GM23338 (cell line): ENCODE results near the gene ZNF318. TPM values are rescaled to one million over a fixed set of nuclear protein-coding genes. Genes with fewer than 3 reads are reported as not detected.

Experiments
- ATAC-seq: fragments of 200-7000 bp; cut with Tn5 transposase; 3 replicates; pipeline ENCODE4 v1.9.1; 2020
- DNase-seq: peaks from one replicate; pipeline ENCODE4 v3.0.0-alpha.2; 2015; ENCODE audit warnings: low spot score
- H2AFZ ChIP-seq: fragments of 200-600 bp; sonication (generic); 2 replicates; pipeline ENCODE4 v1.8.0; 2016; ENCODE audit warnings: antibody characterized with exemption, mild to moderate bottlenecking, moderate library complexity
- H3F3A ChIP-seq: fragments of 200-600 bp; sonication (generic); replicated peaks from 2 replicates; pipeline ENCODE4 v1.8.0; 2017; ENCODE audit warnings: antibody characterized with exemption, mixed run types, low read depth
- H3K27ac ChIP-seq: fragments of 200-600 bp; sonication (generic); 2 replicates; pipeline ENCODE4 v1.6.1; 2016; ENCODE audit warnings: low read depth
- H3K27me3 ChIP-seq: fragments of 200-600 bp; sonication (generic); 2 replicates; pipeline ENCODE4 v1.8.0; 2016; ENCODE audit warnings: mild to moderate bottlenecking, mixed run types, moderate library complexity; ENCODE audit not compliant: insufficient read depth
- H3K36me3 ChIP-seq: fragments of 200-600 bp; sonication (generic); 2 replicates; pipeline ENCODE4 v1.8.0; 2016; ENCODE audit warnings: mild to moderate bottlenecking; ENCODE audit not compliant: insufficient read depth
- H3K4me1 ChIP-seq: fragments of 200-600 bp; sonication (generic); 2 replicates; pipeline ENCODE4 v1.8.0; 2016; ENCODE audit warnings: mild to moderate bottlenecking, moderate library complexity; ENCODE audit not compliant: insufficient read depth
- H3K4me2 ChIP-seq: fragments of 200-600 bp; sonication (generic); 2 replicates; pipeline ENCODE4 v1.7.1; 2017; ENCODE audit warnings: mixed run types
- H3K4me3 ChIP-seq: fragments of 200-600 bp; sonication (generic); 2 replicates; pipeline ENCODE4 v1.6.1; 2016; ENCODE audit warnings: mixed run types
- H3K79me2 ChIP-seq: fragments of 200-600 bp; sonication (generic); replicated peaks from 2 replicates; pipeline ENCODE4 v1.8.0; 2017; ENCODE audit warnings: mild to moderate bottlenecking; ENCODE audit not compliant: insufficient read depth
- H3K9me2 ChIP-seq: fragments of 200-600 bp; sonication (generic); 2 replicates; pipeline ENCODE4 v1.8.0; 2017; ENCODE audit not compliant: insufficient read depth
- H4K20me1 ChIP-seq: fragments of 200-600 bp; sonication (generic); replicated peaks from 2 replicates; pipeline ENCODE4 v1.8.0; 2017; ENCODE audit warnings: mild to moderate bottlenecking; ENCODE audit not compliant: insufficient read depth
- H3K27ac Mint-ChIP-seq: 2 replicates; pipeline ENCODE4 v1.8.0; 2020; ENCODE audit warnings: inconsistent platforms, mild to moderate bottlenecking, moderate library complexity, mixed read lengths
- H3K27me3 Mint-ChIP-seq: 3 replicates; pipeline ENCODE4 v1.8.0; 2022; ENCODE audit warnings: low read depth, mild to moderate bottlenecking, moderate library complexity, mixed read lengths, inconsistent platforms; ENCODE audit not compliant: insufficient read depth, poor library complexity
- H3K36me3 Mint-ChIP-seq: 3 replicates; pipeline ENCODE4 v1.8.0; 2021; ENCODE audit warnings: low read depth, mild to moderate bottlenecking, inconsistent platforms, moderate library complexity, mixed read lengths
- H3K4me1 Mint-ChIP-seq: 3 replicates; pipeline ENCODE4 v1.8.0; 2020; ENCODE audit warnings: mild to moderate bottlenecking, inconsistent platforms, mixed read lengths
- H3K4me3 Mint-ChIP-seq: 3 replicates; pipeline ENCODE4 v1.8.0; 2021; ENCODE audit warnings: moderate library complexity, mild to moderate bottlenecking, inconsistent platforms, mixed read lengths
- H3K9me3 Mint-ChIP-seq: 3 replicates; pipeline ENCODE4 v1.8.0; 2020; ENCODE audit warnings: moderate library complexity, mild to moderate bottlenecking, inconsistent platforms, mixed read lengths
- CREB1 ChIP-seq: fragments of 250-450 bp; sonication (Bioruptor Pico); IDR thresholded peaks from 2 replicates; pipeline ENCODE4 v1.5.0; 2020; ENCODE audit warnings: low read depth, mild to moderate bottlenecking, moderate library complexity
- CTCF ChIP-seq, 2 experiments: fragments of 200-600 bp in 1 of 2; sonication (generic) in 1 of 2; conservative IDR thresholded peaks; 2 replicates each; pipeline versions ENCODE4 v1.5.1 to v1.6.1; 2016 to 2017; ENCODE audit warnings: antibody characterized with exemption in 2 of 2, low read depth in 2 of 2, mild to moderate bottlenecking in 2 of 2, moderate library complexity in 1 of 2
- ETS1 ChIP-seq: IDR thresholded peaks from 2 replicates; pipeline ENCODE4 v1.6.1; 2016; ENCODE audit warnings: antibody characterized with exemption
- EZH2 ChIP-seq: fragments of 200-600 bp; sonication (generic); IDR thresholded peaks from one replicate; pipeline ENCODE4 v1.8.0; 2017; ENCODE audit warnings: antibody characterized with exemption, mild to moderate bottlenecking, low read depth; ENCODE audit not compliant: unreplicated experiment
- EZH2phosphoT487 ChIP-seq: fragments of 200-600 bp; sonication (generic); IDR thresholded peaks from one replicate; pipeline ENCODE4 v1.8.1; 2018; ENCODE audit warnings: antibody characterized with exemption; ENCODE audit not compliant: unreplicated experiment
- JUNB ChIP-seq: IDR thresholded peaks from one replicate; pipeline ENCODE4 v1.6.1; 2016; ENCODE audit warnings: antibody characterized with exemption; ENCODE audit not compliant: unreplicated experiment
- NANOG ChIP-seq: IDR thresholded peaks from 2 replicates; pipeline ENCODE4 v1.6.1; 2016; ENCODE audit warnings: antibody characterized with exemption, borderline replicate concordance
- POLR2AphosphoS5 ChIP-seq: IDR thresholded peaks from 2 replicates; pipeline ENCODE4 v1.6.1; 2016; ENCODE audit warnings: antibody characterized with exemption, low read depth
- REST ChIP-seq: IDR thresholded peaks from one replicate; pipeline ENCODE4 v1.6.1; 2018; ENCODE audit warnings: antibody characterized with exemption; ENCODE audit not compliant: unreplicated experiment
- STAT1 ChIP-seq: IDR thresholded peaks from one replicate; pipeline ENCODE4 v1.6.1; 2016; ENCODE audit warnings: antibody characterized with exemption; ENCODE audit not compliant: unreplicated experiment
- ZNF114 ChIP-seq: fragments of 250-450 bp; sonication (Bioruptor Pico); IDR thresholded peaks from 2 replicates; pipeline ENCODE4 v1.5.0; 2020; ENCODE audit warnings: mild to moderate bottlenecking, moderate library complexity
- ZNF331 ChIP-seq: fragments of 250-450 bp; sonication (Bioruptor Pico); IDR thresholded peaks from 2 replicates; pipeline ENCODE4 v1.5.0; 2020; ENCODE audit warnings: low read depth, mild to moderate bottlenecking, moderate library complexity
- ZNF462 ChIP-seq: fragments of 250-450 bp; sonication (Bioruptor Pico); IDR thresholded peaks from 2 replicates; pipeline ENCODE4 v1.5.0; 2020; ENCODE audit warnings: mild to moderate bottlenecking, moderate library complexity
- polyA plus RNA-seq: library from polyadenylated mRNA; unstranded; fragments of >200 nt; fragmentation: Nextera tagmentation; extraction: Ambion mirVana; gene quantifications from 2 replicates; pipeline ENCODE4 v1.2.1, GENCODE V29; 2016
- total RNA-seq: library from RNA; depleted of rRNA; stranded (reverse); fragments of >200 nt; shearing (Covaris generic); gene quantifications from 2 replicates; pipeline ENCODE4 v1.2.3, GENCODE V29; 2014

The ZNF318 gene
- total and polyA plus RNA-seq, 2 experiments from 2014 or later = 8.7 to 19.5 TPM

- TF ChIP-seq POLR2AphosphoS5 = no peak
Observed at GRCh38 chr6:43413002-43413401, 43.6 kb upstream of the ZNF318 start (continued).

GRCh38 chr6:43412541-43412940 is 43.1 kb upstream of the ZNF318 start:
- Histone ChIP-seq H2AFZ (no peak overlapping the region), H3K4me2 (no peak overlapping the region), H3F3A (no peaks in the 10 kb centered on the region), H4K20me1 (no peaks in the 10 kb centered on the region), H3K9me2 (no peaks in the 10 kb centered on the region), H3K36me3 (no peaks in the 10 kb centered on the region), H3K27ac (no peak overlapping the region), H3K4me3 (no peak overlapping the region), H3K27me3 (no peaks in the 10 kb centered on the region), H3K79me2 (no peaks in the 10 kb centered on the region), H3K4me1 (no peaks in the 10 kb centered on the region)
- no peak for DNase-seq
- Mint-ChIP-seq H3K27ac (no peak overlapping the region), H3K27me3 (peaks cover 9% of the 10 kb centered on the region), H3K4me1 (no peaks in the 10 kb centered on the region), H3K9me3 (peaks cover 6% of the 10 kb centered on the region; the same call in 1 of the 3 replicates), H3K36me3 (0 out of 3 replicates have a peak, but pooled peaks cover 3% of the 10 kb centered on the region), H3K4me3 (no peak overlapping the region)
- no peak for ATAC-seq
- TF ChIP-seq JUNB (no peak), POLR2AphosphoS5 (no peak), NANOG (no peak), CTCF (conservative IDR thresholded peaks at IDR 0.05; ENCODE audit: low read depth in 2 of 2) (no peak), EZH2 (no peak), ZNF331 (CRISPR knock-in tag) (no peak), CREB1 (CRISPR knock-in tag) (no peak), EZH2phosphoT487 (no peak), ETS1 (no peak), ZNF114 (CRISPR knock-in tag) (no peak), REST (no peak), STAT1 (no peak), ZNF462 (CRISPR knock-in tag) (no peak)
